ENCODE data around the gene ZWILCH. TPM values are rescaled to one million over a fixed set of nuclear protein-coding genes. Genes with fewer than 3 reads are reported as not detected.

Gene ZWILCH
- total and polyA plus RNA-seq, 2 of the 4 experiments (the other 2 are of a cell fraction) = 10.5 to 22.2 TPM

- 100% methylated on average over 2 of the region's 4 CpGs; no CpG with 5 or more reads in 1 of the 2 experiments for WGBS, 2 experiments (ENCODE audit: extremely low coverage in 2 of 2, insufficient read length in 1 of 2)
- no peak overlapping the region for H3K23ac ChIP-seq (ENCODE audit: low read depth, low read length)
- in situ Hi-C loops (cut with MboI; ENCODE audit: low sequenced_read_pairs) (no loop called here), intact Hi-C loops (cut with micrococcal nuclease) (no loop called here), dilution Hi-C loops (cut with HindIII; ENCODE audit: low sequenced_read_pairs, unreplicated experiment) (no loop called here)
- H2AK5ac ChIP-seq (ENCODE audit: low read depth, low read length) = no peak overlapping the region
- H3K9ac ChIP-seq (ENCODE audit: low read depth, low read length) = no peak overlapping the region
- H2BK120ac ChIP-seq (ENCODE audit: low read depth, low read length) = no peak overlapping the region
- no peak overlapping the region for H3K56ac ChIP-seq (ENCODE audit: extremely low read depth, insufficient read depth, low read length)
- H3K27ac ChIP-seq (ENCODE audit: insufficient read depth, low read length) = no peak overlapping the region
- H2BK15ac ChIP-seq (ENCODE audit: low read depth, low read length) = no peak overlapping the region
- H3K9me3 ChIP-seq (ENCODE audit: control insufficient read depth, insufficient read depth, low read length) = no peaks in the 10 kb centered on the region
- H2BK20ac ChIP-seq (ENCODE audit: low read depth, low read length) = no peak overlapping the region
- H3K4ac ChIP-seq (ENCODE audit: low read depth, low read length) = no peak overlapping the region
- no peak overlapping the region for H2BK5ac ChIP-seq (ENCODE audit: low read depth, low read length, poor library complexity, severe bottlenecking)
- BruUV-seq (replicated peaks) = no TSS peak
- H3K4me1 ChIP-seq (ENCODE audit: control insufficient read depth, insufficient read depth, low read length) = no peaks in the 10 kb centered on the region
- H3K79me1 ChIP-seq (ENCODE audit: low read depth in 1 of 2, low read length in 2 of 2) = no peaks in the 10 kb centered on the region
- no peak overlapping the region for H3K18ac ChIP-seq (ENCODE audit: low read depth, low read length)
- H3K9me1 ChIP-seq (ENCODE audit: insufficient read depth, low read length) = 0 out of 2 replicates have a peak, but pooled peaks cover 3% of the 10 kb centered on the region
- TF ChIP-seq USF2 (IDR thresholded peaks at IDR 0.05; ENCODE audit: low read depth, low read length) (no peak), CHD1 (IDR thresholded peaks at IDR 0.05; ENCODE audit: low read depth, low read length) (no peak), NFE2L2 (IDR thresholded peaks at IDR 0.05; ENCODE audit: low read depth, low read length) (no peak), ELK1 (IDR thresholded peaks at IDR 0.05; ENCODE audit: borderline replicate concordance, low read depth, low read length) (no peak), MAZ (IDR thresholded peaks at IDR 0.05; ENCODE audit: borderline replicate concordance, low read depth, low read length) (no peak), MAFK (IDR thresholded peaks at IDR 0.05; ENCODE audit: low read depth, low read length) (no peak), RAD21 (IDR thresholded peaks at IDR 0.05; ENCODE audit: low read length) (no peak), SMC3 (IDR thresholded peaks at IDR 0.05; ENCODE audit: low read depth, low read length) (no peak), BHLHE40 (IDR thresholded peaks at IDR 0.05; ENCODE audit: low read depth, low read length) (no peak)
- DNase-seq (no peak), ATAC-seq (ENCODE audit: low read depth) (no peak)
- no peak overlapping the region for H4K91ac ChIP-seq (ENCODE audit: insufficient read depth, low read depth, low read length)
- ChIA-PET POLR2A (ENCODE audit: unreplicated experiment) (no interaction called here), CTCF (no interaction called here)
- H4K5ac ChIP-seq (ENCODE audit: low read depth, low read length) = no peak overlapping the region
- no peak overlapping the region for H3K14ac ChIP-seq (replicated peaks; ENCODE audit: low read depth, low read length)
- no peaks in the 10 kb centered on the region for H3K36me3 ChIP-seq (ENCODE audit: control insufficient read depth, insufficient read depth, low read length)
- H4K8ac ChIP-seq (ENCODE audit: low read depth in 2 of 2, low read length in 2 of 2) = no peak overlapping the region
- no peak overlapping the region for H2AK9ac ChIP-seq (replicated peaks; ENCODE audit: low read depth, low read length, poor library complexity)
- H3K4me2 ChIP-seq (ENCODE audit: low read depth, low read length) = no peak overlapping the region
- H2AFZ ChIP-seq (replicated peaks; ENCODE audit: low read length, poor library complexity) = no peak overlapping the region
- H4K20me1 ChIP-seq (ENCODE audit: insufficient read depth, low read length) = no peaks in the 10 kb centered on the region
- H3K27me3 ChIP-seq (ENCODE audit: control insufficient read depth, insufficient read depth, low read length) = peaks cover 25% of the 10 kb centered on the region
- no peak overlapping the region for H3K4me3 ChIP-seq (ENCODE audit: insufficient read depth, low read depth, low read length)
These were observed 86.3 kb downstream of the ZWILCH start for GRCh38 chr15:66591322-66591862.
